8988T (cell line): ENCODE data around the gene CCDC102B.
"Not testable (repeated sequence)": the region's sequence is repeated elsewhere in the genome, so short reads cannot be mapped to it uniquely, and the experiment has no call there.

Source experiments
- DNase-seq: peaks from one replicate; pipeline ENCODE4 v3.0.0; 2011

CCDC102B gene

GRCh38 chr18:68797871-68798270 lies at the start of gene CCDC102B:
Gene CCDC102B, plus strand, starts transcription at chr18:68798080. Its CDS starts 38,684 bp downstream, at chr18:68836764.
- DNase-seq = no peak

GRCh38 chr18:68757126-68757525 lies 40.8 kb upstream of the CCDC102B start:
- no peak for DNase-seq

- no peak for DNase-seq
Measured at GRCh38 chr18:68759308-68759707, 38.6 kb upstream of the CCDC102B start.

- no peak for DNase-seq
Measured at GRCh38 chr18:68763083-68763482, 34.8 kb upstream of the CCDC102B start.

GRCh38 chr18:68764016-68764415 lies 33.9 kb upstream of the CCDC102B start:
- no peak for DNase-seq

GRCh38 chr18:68766433-68766832 lies 31.4 kb upstream of the CCDC102B start:
- no peak for DNase-seq

GRCh38 chr18:68769461-68769860 lies 28.4 kb upstream of the CCDC102B start:
- DNase-seq = no peak

- no peak for DNase-seq
Measured at GRCh38 chr18:68772268-68772667, 25.6 kb upstream of the CCDC102B start.

GRCh38 chr18:68778280-68778886 lies 19.5 kb upstream of the CCDC102B start:
- no peak for DNase-seq

GRCh38 chr18:68779169-68779568 lies 18.7 kb upstream of the CCDC102B start:
- DNase-seq = no peak

- DNase-seq = no peak
Measured at GRCh38 chr18:68780802-68781635, 16.9 kb upstream of the CCDC102B start.

- DNase-seq = no peak
Measured at GRCh38 chr18:68783506-68783905, 14.4 kb upstream of the CCDC102B start.

- no peak for DNase-seq
Measured at GRCh38 chr18:68784071-68784470, 13.8 kb upstream of the CCDC102B start.

- DNase-seq = not testable (repeated sequence)
Measured at GRCh38 chr18:68790290-68790689, 7.6 kb upstream of the CCDC102B start.

- DNase-seq = no peak
Measured at GRCh38 chr18:68791801-68792200, 6.1 kb upstream of the CCDC102B start.

- no peak for DNase-seq
Measured at GRCh38 chr18:68793951-68794350, 3.9 kb upstream of the CCDC102B start.

GRCh38 chr18:68796936-68797690 lies 767 bp upstream of the CCDC102B start:
- no peak for DNase-seq

- DNase-seq = no peak
Measured at GRCh38 chr18:68800075-68800474, 2.2 kb downstream of the CCDC102B start.

- no peak for DNase-seq
Measured at GRCh38 chr18:68803356-68803755, 5.5 kb downstream of the CCDC102B start.

GRCh38 chr18:68817584-68817983 lies 19.7 kb downstream of the CCDC102B start:
- DNase-seq = no peak

GRCh38 chr18:68818584-68818983 lies 20.7 kb downstream of the CCDC102B start:
- DNase-seq = no peak

GRCh38 chr18:68822926-68823325 lies 25.0 kb downstream of the CCDC102B start:
- DNase-seq = no peak

- no peak for DNase-seq
Measured at GRCh38 chr18:68826121-68826520, 28.2 kb downstream of the CCDC102B start.
